ENCODE results near the gene DUSP16.
"Not testable (repeated sequence)": the region's sequence is repeated elsewhere in the genome, so short reads cannot be mapped to it uniquely, and the experiment has no call there.

The DUSP16 gene

DNA sequence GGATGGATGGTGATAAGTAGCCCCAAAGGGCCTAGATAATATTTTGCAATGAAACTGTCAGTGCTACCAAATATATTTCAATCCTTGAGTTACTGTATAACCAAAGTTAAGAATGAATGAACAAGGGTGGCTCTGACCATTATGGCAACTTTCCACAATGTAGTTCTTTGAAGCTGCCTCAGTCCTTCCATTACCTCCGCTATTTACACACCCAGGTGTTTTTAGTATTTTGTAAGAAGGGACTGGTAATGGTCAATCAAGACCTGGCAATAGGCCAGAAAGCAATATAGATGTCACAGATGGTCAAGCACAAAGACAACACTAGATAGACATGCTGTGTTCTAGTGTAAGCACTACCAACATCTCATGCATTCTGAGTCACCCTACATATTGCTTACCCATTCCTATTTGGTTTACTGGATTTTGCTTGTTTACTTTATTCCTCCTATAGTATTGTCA is 16.3 kb downstream of the DUSP16 start:
- DNase-seq (ENCODE audit: low spot score), result no peak

DNA sequence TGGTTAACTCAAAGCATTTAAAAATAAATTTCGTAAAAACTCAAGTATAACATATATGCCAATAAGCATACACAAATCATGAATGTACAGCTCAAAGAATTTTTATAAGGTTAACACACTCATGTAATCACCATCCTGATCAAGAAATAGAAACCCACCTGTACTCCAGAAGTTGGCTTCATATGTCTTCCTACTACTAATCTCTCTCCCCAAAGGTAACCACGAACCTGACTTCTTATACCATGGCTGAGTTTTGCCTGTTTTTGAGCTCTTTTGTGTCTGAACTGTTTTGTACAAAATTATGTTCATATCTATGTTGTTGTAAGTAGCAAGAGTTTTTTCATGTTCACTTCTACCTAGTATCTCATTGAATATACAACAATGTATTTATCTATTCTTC is 18.7 kb downstream of the DUSP16 start:
- no peak for DNase-seq (ENCODE audit: low spot score)

DNA sequence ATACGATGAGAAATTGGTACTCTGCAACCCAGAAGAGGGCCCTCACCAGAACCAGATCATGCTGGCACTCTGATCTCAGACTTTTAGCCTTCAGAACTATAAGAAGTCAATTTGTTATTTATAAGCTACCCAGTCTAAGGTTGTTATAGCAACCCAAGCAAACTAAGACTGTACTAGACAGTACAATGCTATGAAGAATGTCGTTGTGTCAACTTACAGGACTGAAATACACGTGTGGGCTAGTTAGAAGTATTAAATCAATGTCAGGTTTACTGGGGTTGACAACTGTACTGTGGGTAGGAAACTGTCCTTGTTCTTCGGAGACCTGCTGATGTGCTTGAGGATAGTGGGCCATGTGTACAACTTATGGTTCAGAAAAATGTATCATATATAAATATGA is 19.7 kb downstream of the DUSP16 start:
- no peak for DNase-seq (ENCODE audit: low spot score)

DNA sequence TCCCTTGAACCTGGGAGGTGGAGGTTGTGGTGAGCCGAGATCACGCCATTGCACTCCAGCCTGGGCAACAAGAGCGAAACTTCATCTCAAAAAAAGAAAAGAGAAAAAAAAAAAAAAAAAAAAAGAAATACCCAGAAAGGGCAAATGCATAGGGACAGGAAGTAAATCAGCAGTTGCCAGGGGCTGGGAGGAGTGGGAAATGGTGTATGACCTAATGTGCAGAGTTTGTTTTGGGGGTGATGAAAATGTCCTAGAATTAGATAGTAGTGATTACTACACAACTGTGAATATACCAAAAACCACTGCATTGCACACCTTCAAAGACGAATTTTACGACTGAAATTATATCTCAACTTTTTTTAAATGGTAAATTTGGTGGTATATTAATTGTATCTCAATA is 20.4 kb downstream of the DUSP16 start:
- no peak for DNase-seq (ENCODE audit: low spot score)

DNA sequence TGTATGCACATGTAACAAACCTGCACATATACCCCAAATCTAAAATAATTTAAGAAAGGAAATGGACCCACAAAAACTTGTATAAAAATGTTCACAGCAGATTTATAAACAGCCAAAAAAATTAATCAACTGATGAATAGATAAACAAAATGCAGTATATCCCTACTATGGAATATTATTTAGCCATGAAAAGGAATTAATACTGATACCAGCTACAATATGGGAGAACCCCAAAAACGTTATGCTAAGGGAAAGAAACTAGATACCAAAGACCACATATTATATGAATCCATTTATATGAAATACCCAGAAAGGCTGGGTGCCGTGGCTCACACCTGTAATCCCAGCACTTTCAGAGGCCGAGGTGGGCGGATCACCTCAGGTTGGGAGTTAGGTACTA is 20.9 kb downstream of the DUSP16 start:
- no peak for DNase-seq (ENCODE audit: low spot score)

DNA sequence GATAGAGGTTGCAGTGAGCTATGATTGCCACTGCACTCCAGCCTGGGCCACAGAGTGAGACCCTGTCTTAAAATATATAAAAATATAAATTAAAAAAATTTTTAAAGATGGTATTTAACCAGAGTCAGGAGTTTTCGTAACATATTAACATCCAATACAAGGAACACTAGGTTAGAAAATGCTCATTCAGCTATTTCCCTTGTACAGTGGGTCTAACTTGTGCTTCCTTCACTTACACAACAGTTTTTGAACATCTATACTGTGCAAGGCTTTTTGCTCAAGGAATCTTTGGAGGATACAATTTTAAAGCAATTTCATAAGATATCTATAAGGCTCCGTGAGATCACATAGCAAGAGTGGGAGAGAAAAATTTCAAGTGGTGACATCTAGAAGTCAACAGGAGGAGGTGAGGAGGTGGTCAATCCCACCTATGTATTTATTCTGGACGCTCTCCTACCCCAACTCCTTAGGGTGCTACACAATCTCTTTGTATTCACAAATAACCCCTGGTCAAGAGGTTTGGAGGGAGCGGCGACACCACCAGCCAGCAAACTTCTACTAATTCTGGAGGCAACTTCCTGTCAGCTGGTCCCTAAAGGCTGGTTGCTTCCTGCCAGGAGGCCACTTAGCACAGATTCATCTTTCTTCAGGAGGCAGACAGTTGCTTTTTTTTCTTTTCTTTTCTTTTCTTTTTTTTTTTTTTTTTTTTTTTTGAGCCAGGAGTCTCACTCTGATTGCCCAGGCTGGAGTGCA is 22.2 kb downstream of the DUSP16 start:
- no peak for DNase-seq (ENCODE audit: low spot score)

DNA sequence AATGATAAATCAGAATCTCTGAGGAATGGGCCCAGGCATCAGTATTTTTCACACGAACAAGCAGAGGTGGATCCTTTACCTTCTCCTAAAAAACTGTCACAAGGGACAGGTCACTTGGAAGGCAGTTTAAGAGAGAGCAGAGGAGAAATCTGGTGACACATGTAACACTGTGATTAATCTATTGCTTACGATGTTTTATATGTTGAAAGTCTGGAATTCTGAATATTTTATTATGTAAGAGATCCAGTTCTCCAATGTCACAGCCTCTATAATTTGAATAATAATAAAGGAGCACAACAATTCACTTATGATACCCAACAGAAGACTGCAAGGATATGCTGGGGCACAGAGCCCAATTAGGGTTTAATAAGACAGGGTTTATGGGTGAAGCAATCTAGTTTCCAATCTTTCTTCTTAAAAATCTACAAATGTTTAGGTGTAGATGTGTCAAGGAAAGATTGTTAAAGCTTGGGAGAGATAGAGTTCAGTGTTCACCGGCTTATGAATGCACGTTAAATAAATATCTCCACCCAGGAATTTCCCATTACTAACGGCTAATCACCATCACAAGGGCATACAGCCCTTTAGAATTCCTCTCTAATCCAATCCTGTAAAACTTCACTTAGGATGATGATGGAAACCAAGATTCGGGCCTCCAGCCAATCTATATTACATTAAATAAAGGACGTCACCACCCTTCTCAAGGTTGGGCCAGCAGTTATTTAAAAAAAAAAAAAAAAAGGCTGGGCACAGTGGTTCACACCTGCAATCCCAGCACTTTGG is 23.4 kb downstream of the DUSP16 start:
- DNase-seq (ENCODE audit: low spot score), result no peak

DNA sequence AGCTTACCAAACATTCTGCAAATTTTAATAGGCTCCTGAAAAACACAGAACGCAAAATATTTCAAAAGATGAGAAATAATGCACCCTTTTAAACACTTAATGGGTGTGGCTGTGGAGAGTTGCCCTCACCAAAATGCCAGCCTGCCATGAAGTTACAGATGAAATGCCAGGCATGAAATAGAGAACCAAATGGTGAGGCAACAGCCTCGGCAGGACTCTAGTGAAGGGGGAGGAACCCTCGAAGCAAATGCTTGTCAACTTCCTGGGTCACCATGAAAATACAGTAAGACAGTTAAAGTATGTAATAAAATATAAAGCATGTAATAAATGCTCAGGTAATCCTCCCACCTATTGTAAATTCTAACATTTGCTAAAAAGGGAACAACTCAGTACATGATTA is 24.1 kb downstream of the DUSP16 start:
- no peak for DNase-seq (ENCODE audit: low spot score)

DNA sequence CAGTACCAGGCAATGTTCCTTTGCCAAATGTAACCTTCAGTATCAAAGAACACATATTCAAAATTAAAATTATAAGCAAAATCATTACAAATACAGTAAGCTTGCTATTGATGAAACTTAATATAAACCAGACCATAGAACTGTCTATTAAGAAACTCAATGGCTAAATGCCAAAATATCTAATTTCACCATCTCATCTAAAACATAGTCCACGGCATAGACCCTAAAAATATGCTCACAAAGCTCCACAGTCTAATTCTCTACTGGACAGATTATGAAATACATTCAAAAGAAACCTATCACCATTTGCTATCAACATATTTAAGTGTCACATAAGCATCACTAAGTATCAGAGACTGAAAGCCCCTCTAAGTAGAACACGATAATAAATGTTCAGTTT is 25.2 kb downstream of the DUSP16 start:
- DNase-seq (ENCODE audit: low spot score), result no peak

DNA sequence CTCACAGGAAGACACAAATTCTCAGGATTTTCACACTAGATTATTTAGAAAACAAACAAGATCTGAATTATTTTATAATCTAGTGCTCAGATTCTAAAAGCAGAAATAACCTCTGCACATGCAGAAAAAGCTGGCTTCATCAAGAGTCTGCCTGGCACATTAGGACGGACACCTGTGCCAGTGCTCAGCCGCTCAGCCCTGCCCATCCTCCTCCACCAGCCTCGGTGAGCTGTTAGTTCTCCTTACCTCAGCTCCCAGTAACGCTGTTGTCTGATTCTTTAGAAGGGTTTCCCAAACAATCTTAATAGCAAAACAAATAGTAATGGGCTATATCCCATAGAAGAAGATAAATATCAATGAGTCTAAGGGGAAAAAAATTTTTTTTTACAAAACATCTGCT is 27.7 kb downstream of the DUSP16 start:
- DNase-seq (ENCODE audit: low spot score), result no peak

DNA sequence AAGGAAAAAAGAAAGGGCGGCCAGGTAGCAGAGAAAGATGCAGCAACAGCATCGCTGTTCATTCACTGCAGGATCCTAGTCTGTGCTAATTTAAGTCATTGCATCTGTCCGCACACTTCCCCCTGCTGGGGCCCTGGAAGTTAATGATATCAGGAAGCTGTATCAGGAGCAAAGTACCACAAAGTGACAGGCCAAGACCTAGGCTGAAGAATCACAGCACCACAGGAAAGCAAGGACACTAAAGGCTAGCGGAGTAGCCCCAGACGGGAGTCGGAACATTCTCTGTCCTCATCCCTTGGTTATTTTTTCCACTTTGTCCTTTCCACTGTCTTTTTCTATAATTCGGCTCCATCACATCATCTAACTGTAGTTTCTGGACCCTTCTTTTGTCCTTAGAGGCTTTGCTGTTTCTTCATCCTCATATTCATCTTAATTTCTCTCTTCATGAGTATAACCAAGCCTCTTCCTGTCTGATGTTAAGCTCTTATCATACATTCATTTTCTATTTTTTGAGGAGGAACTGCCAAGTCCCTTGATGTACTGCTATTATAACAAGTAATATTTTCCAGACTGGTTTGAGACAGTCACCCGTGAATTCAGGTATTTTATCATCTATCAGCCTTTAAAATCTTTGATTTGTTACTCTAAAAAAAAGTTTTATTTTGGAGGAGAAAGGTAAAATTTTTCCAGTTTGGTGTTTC is 28.3 kb downstream of the DUSP16 start:
- DNase-seq (ENCODE audit: low spot score), result no peak

DNA sequence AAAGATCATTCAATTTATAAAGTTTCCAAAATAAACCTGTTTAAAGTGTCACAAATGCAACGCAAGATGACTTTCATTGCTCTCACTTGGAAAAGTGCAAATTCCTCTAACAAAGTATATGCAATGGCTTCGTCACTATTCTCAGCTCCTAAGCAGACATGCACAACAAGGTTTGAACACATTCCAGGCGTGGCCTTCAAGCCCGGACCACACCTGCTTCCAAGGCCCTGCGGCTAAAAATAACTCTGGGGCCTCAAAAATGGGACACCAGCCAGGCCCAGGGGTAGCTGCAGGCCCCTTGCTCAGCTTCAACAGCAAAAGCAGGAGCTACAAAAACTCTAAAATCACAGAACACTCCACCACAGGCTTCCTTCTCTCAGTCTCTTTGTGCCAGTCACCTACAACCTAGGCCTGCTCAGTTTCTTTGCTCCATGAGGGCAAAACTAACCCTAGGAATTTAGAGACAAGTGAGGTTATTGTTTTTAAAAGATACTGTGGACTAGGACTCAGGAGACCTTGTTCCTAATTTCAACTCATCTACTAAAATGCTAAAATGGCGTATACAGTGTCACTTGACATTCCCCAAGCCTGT is 29.3 kb downstream of the DUSP16 start:
- no peak for DNase-seq (ENCODE audit: low spot score)

DNA sequence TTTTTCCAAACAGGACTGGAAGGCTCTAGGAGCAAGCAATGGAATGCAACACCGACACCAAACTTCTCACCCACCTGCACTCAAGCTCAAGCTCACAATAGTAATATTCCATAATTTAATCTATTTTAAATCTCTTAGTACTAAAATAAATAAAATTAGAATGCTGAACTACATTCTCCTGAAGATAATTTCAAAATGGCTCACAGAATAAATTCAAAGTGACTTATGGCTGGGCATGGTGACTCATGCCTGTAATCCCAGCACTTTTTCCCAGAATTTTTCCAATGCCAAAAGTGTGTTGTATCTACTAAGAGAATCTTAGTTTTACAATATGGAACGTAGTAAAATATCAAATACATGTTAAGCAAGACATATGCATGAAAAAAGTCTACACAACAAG is 31.5 kb downstream of the DUSP16 start:
- no peak for DNase-seq (ENCODE audit: low spot score)

DNA sequence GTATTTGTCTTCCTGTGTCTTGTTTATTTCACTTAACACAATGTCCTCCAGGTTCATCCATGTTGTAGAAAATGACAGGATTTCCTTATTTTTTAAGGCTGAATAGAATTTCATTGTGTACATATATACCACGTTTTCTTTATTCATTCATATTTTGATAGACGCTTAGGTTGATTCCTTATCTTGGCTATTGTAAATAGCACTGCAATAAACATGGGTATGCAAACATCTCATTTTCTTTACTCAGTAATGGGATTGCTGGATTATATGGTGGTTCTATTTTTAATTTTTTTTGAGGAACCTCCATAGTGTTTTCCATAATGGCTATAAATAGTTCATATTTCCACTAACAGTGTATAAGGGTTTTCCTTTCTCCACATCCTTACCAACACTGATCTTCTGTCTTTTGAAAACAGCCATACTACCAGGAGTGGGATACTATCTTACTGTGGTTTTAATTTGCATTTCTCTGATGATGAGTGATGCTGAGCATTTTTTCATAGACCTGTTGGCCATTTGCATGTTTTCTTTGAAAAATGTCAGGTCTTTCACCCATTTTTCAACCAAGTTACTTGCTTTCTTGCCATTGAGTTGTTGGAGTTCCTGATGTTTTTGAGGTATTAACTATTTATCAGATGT is 32.8 kb downstream of the DUSP16 start:
- DNase-seq (ENCODE audit: low spot score), result no peak

DNA sequence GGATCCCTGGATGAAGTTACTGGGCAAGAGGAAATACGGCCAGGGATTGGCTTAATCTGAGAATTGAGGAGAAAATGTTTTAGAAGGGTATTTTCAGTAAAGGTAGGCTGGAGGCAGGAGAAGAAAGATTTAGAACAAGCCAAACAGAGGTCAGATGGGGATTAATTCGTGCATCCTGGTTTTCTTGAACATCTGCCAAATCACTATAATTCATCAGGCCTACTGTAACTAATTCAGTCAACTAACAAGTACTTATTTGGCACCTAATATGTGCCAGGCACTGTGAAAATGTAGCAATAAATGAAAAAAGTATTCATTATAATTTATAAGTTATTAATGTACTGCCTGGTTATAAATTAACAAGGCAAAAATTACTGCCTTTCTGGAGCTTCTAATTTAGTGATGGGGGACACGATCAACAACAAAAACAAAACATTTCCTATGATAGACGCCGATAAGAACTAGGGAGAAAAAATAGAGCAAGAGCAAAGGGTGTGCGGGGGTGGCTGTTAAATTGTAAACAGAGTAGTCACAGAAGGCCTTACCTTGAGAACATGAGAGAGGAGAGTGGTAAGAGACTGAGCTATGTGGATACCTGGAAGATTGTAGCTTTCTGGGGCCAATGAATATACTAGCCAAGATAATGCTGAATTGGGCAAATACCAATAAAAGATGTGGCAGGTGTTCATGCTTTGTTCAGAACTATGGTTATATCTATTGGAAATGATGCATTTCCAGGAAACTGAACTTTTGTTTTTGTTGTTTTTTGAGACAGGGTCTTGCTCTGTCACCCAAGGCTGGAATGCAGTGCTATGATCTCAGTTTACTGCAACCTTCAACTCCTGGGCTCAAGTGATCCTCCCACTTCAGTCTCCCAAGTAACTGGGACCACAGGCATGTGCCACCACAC is 34.0 kb downstream of the DUSP16 start:
- peak; percentile 36 for DNase-seq (ENCODE audit: low spot score)

DNA sequence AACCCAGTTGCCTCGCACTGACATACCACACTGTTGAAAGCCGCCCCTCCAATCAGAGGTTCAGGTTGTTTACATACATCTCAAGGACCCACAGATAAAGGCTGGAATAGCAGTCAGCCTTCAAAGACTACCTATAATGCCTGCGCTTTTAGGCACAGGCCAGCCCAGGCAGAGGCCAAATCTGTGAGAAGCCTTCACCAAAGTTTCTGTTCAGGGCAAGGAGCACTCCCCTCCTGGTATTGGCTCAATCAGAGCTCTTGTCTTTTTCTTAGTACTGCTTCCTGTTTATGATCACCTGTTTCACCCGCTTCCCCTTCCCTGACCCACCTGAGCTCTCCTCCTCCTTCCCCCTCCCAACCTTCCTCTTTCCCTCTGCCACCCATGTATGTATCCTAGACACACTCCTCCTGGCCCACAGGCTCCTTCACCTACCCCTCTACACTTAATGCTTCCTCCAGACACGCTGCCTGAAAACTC is 34.8 kb downstream of the DUSP16 start:
- DNase-seq (ENCODE audit: low spot score), result peak; percentile 41

DNA sequence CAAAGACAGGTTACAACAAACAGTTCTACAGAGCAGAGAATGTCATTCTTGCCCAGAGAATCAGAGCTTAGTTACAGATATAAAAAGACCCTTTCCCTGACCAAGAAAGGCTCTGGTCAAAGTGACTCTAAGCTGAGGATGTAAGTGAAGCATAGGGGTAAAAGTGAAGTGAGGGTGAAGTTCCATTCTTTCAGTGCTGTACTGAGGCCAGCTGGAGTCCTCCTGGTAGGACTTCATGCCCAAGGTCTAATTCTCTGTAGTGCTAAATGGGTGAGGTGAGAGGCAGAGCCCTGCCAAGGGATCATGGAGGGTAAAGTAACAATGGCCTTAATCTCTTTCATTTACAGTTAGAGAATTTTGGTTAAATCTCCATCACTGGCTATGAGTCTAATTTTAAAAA is 38.5 kb downstream of the DUSP16 start:
- no peak for DNase-seq (ENCODE audit: low spot score)

DNA sequence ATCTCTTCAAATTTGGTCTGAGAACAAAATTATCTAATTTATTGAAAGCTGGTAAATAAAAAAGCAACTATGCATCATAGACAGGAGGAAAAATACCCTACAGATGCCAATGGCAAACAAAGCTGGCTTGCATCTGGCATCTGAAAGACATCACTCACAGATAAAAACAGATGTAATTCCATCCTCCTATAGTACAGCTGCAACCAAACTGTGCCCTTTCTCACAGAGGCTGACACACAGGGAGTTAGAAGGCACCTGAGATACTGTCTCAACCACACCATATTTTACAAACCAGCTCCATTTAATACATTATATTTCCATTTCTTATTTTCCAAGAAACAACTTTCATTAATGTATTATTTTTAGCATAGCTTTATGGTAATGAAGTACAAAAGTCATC is 39.4 kb downstream of the DUSP16 start:
- DNase-seq (ENCODE audit: low spot score), result no peak

DNA sequence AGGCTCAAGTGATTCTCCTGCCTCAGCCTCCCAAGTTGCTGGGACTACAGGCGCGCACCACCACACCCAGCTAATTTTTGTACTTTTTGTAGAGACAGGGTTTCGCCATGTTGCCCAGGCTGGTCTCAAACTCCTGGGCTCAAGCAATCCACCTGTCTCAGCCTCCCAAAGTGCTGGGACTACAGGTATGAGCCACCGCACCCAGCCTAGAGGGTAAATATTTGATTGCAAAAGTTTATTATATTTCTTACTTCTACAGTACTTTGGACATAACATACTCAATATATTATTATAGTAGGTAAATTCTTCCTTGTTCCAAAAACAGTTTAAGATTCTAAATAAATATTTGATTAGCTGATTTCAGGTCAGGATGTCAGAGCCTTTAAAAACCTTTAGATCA is 40.0 kb downstream of the DUSP16 start:
- not testable (repeated sequence) for DNase-seq (ENCODE audit: low spot score)

DNA sequence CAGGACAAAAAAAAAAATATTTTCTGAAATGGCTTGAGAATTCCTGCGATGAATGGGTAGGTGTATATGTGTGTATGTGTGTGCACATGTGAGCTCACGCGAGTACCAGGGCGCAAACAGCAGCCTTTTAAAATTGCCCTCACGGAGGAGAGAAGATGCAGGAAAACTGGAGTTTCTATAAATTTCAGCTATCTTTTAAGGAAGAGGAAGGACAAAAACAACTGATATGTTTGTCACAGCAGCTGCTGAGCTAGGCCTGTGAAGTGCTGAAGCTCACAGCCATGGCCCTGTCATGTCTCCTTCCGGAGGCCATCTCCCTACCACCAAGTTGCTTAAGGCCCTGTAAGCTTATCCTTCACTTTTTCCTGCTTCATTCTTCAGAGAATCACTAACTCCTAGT is 40.8 kb downstream of the DUSP16 start:
- DNase-seq (ENCODE audit: low spot score), result no peak

DNA sequence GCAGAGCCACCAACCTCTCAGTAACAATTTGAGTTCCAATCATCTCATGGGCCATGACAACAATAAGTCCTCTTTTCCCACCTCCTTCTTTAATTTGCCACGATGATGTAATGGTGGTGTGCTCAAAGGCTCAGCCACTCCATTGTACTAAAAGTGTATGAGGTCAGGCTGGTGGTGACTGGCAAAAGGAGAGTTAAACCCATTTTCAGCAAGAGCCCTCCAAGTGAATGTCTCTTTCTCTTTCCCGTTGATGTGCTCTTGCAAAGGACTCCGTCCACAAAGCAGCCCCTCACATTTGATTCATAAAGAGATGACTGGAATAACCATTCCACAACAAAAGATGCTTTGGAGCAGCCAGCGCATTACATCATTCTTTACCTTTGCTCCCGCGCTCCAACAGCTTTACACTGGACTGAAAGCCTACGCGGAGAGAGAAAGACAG is 41.6 kb downstream of the DUSP16 start:
- no peak for DNase-seq (ENCODE audit: low spot score)
